ENCODE data around the gene ATF6B.

Gene ATF6B

DNA sequence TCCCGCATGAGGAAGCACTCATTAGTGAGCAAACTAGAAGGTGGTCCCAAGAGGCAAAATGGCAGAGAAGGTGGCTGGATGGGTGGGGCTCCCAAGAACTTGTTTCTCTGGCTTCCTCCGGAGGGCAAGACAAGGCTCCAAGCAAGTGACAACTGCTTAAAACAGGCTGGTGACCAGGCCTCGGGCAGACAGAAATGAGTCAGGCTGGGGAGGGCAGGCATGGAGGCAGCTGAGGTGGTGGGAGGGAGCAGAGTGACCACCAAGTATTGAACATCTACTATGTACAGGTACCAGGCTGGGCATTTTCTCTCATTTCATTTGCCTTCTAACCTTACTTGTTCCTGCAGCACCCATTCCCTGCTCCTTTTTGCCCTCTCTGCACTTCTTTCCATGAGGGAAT lies 52.3 kb downstream of the ATF6B start:
- TF ChIP-seq, protein P1, sequence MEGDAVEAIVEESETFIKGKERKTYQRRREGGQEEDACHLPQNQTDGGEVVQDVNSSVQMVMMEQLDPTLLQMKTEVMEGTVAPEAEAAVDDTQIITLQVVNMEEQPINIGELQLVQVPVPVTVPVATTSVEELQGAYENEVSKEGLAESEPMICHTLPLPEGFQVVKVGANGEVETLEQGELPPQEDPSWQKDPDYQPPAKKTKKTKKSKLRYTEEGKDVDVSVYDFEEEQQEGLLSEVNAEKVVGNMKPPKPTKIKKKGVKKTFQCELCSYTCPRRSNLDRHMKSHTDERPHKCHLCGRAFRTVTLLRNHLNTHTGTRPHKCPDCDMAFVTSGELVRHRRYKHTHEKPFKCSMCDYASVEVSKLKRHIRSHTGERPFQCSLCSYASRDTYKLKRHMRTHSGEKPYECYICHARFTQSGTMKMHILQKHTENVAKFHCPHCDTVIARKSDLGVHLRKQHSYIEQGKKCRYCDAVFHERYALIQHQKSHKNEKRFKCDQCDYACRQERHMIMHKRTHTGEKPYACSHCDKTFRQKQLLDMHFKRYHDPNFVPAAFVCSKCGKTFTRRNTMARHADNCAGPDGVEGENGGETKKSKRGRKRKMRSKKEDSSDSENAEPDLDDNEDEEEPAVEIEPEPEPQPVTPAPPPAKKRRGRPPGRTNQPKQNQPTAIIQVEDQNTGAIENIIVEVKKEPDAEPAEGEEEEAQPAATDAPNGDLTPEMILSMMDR (IDR thresholded peaks at IDR 0.05): no peak

DNA sequence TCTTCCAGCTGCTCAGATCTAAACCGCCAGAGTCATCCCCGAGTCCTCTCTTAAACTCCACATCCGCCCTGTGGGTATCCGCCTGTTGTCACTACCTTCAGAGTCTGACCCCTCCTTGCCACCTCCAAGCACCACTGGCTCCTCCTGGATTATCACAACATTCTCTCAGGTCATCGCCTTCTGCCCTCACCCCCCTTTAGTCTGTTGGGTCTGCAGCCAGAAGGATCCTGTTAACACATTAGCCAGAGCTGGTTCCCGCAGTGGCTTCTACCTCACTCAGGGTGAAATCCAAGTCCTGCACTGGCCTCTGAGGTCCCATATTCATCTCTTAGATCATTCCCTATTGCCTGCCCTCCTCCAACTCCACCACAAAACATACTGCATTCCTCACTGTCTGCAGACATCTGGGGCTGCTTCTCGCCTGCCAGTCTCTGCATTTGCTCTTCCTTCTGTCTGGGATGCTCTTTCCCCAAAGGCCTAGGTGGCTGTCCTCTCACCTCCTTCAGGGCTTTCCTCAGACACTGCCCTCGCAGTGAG lies 53.0 kb downstream of the ATF6B start:
- TF ChIP-seq, protein P1 (IDR thresholded peaks at IDR 0.05): no peak

DNA sequence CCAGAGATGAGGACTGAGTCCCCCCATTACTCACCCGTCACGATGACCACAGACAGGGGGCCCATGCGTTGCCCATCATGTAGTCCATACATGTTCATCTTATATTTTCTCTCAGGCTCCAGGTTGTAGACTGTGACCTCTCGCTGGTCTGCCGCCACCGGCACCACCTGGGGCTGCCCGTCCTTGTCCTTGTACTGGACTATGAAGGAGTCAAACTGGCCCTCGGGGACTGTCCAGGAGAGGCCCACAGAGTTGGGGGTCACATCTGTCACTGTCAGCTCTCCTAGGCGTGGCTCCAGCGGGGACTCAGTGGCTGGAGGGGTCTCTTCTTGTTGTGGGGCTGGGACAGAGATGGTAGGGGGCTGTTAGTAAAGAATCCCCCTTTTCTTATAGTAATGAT lies 54.4 kb downstream of the ATF6B start:
- TF ChIP-seq, protein P1 (IDR thresholded peaks at IDR 0.05): no peak

DNA sequence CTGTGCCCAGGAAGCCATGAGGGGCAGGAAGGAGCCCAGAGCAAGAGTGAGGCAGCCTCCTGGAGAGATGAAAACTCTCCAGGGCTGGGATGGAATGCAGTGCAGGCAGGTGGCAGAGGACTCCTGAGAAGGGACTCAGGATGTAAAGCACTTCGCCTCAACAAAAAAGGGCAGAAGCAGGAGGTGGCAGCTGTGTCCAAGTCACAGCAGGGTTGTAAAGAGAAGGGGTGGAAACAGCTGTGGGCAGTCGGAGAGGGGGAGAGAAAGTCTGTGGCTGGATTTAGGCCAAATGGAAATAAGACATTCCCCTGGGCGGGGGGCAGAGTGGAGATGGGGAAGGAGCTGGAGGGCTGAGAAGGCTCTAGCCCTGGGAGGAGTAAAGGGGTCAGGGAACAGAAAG lies 54.9 kb downstream of the ATF6B start:
- TF ChIP-seq, protein P1 (IDR thresholded peaks at IDR 0.05): no peak

DNA sequence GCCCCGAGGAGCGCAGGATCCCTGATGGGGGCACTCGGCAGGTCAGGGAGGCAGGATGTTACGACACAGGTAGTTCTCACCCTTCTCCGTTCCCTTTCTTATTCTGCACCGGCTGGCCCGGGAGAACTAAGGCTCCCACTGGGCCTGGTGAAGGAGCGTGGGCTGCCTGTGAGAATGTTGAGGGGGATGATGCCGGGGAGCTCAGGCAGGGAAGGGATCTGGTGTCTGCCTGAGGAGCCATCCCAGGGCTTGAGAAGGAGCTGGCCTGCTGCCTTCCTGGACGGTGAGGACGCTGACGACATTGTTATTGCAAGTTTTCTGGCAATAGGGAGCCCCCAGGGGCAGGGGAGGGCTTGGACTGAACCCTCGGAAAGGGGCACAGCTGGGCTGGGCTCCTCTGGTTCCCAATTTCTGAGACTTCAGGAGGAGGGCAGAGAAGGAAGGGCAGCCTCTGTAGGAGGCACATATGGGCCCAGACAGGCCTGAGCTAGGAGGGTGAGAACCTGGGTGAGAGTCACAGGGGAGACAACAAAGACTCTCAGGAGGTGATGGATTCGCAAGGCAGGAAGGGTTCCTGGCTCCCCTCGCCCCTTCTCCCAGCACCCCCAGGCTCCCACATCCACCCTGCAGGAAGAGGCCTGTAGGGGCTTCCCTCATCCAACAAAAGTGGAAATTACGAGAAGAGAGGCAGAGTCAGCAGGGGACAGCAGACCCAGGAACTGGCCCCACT lies 57.1 kb downstream of the ATF6B start:
- TF ChIP-seq, protein P1 (IDR thresholded peaks at IDR 0.05): no peak

DNA sequence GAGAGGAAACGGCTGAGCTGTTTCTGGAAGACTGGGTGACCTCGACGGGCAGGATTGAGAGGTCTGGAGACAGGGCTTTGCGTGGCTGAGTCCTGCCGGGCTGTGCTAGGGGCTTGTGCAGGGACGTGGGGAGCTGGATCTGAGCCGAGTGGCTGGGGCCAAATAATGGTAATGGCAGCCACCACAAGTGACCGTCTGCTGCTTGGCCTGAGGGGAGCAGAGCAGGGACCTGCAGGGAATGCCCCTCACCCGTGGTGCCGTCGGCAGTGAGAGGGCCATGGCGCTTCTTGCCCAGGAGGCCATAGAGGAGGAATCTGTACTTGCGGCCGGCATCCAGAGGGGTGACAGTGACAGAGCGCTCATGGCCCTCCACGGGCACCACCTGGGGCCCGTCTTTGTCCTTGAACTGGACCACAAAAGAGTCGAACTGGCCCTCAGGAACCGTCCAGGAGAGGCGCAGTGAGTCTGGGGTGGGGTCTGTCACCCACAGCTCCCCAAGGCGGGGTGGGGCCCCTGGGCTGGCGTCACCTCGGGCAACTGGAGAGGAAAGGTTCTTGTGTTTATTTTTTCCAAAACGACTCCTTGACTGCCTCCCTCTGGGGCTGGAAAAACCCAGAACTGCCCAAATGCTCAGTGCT lies 58.0 kb downstream of the ATF6B start:
- TF ChIP-seq, protein P1 (IDR thresholded peaks at IDR 0.05): no peak

DNA sequence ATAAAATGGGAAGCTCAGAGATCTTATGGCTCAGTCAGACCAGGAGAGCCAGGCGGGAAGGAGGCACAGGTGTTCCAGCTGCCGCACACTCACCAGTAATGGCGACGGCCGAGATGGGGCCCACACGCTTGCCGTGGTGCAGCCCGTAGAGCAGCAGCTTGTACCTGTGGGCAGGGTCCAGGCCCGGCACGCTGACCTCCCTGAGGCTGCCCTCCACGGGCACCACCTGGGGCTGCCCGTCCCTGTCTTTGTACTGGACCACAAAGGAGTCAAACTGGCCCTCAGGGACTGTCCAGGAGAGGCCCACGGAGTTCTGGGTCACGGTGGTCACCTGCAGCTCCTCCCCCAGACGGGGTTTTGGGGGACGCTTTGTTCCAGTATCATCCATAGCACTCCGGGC lies 58.6 kb downstream of the ATF6B start:
- TF ChIP-seq, protein P1 (IDR thresholded peaks at IDR 0.05): no peak
